ENCODE results near the gene TLX2. TPM values are rescaled to one million over a fixed set of nuclear protein-coding genes. Genes with fewer than 3 reads are reported as not detected.

The TLX2 gene
- total RNA-seq, 1 experiment from 2014 or later, result not detected

- Histone ChIP-seq H3K4me1 (ENCODE audit: control insufficient read depth, insufficient read depth, low read length) (peaks cover 11% of the 10 kb centered on the region; the same call in 1 of the 2 replicates), H3K9me3 (ENCODE audit: control insufficient read depth, insufficient read depth, low read depth, low read length) (no peaks in the 10 kb centered on the region), H3K4me3 (ENCODE audit: low read depth in 2 of 2, low read length in 2 of 2) (no peak overlapping the region), H3K27ac (ENCODE audit: low read length) (no peak overlapping the region), H3K27me3 (ENCODE audit: control insufficient read depth, insufficient read depth, low read length) (no peaks in the 10 kb centered on the region), H3K36me3 (ENCODE audit: control insufficient read depth, insufficient read depth, low read length) (no peaks in the 10 kb centered on the region)
- in situ Hi-C loops (cut with HindIII; ENCODE audit: low pct_unique_long_range_greater_than_20kb, low sequenced_read_pairs), result no loop called here
- DNase-seq (ENCODE audit: low read depth, low spot score) (no peak), ATAC-seq (no peak)
- ChIA-PET CTCF (no interaction called here), POLR2A (no interaction called here)
- no TSS peak for BruUV-seq (replicated peaks)
- TF ChIP-seq CTCF (IDR thresholded peaks at IDR 0.05) (no peak), TCF7L2 (IDR thresholded peaks at IDR 0.05; ENCODE audit: low read depth, low read length) (no peak), SIN3A (IDR thresholded peaks at IDR 0.05; ENCODE audit: borderline replicate concordance, insufficient read depth, low read depth, low read length) (no peak), REST (IDR thresholded peaks at IDR 0.05; ENCODE audit: insufficient read depth in 1 of 2, low read depth in 2 of 2, low read length in 1 of 2) (no peak), POLR2AphosphoS5 (IDR thresholded peaks at IDR 0.05; ENCODE audit: low read depth, low read length) (no peak)
- intact Hi-C loops (cut with micrococcal nuclease; ENCODE audit: unreplicated experiment), result no loop called here
Observed at GRCh38 chr2:74556831-74557370, 42.7 kb downstream of the TLX2 start.

GRCh38 chr2:74558284-74559230 lies 44.3 kb downstream of the TLX2 start:
- POLR2A ChIA-PET, result no interaction called here
- H3K27me3 ChIP-seq (ENCODE audit: control insufficient read depth, insufficient read depth, low read length), result no peaks in the 10 kb centered on the region
- BruUV-seq (replicated peaks), result no TSS peak
- in situ Hi-C loops (cut with HindIII; ENCODE audit: low pct_unique_long_range_greater_than_20kb, low sequenced_read_pairs) (no loop called here), intact Hi-C loops (cut with micrococcal nuclease; ENCODE audit: unreplicated experiment) (no loop called here)
- DNase-seq (ENCODE audit: low read depth, low spot score), result no peak
- CTCF ChIA-PET, result interaction anchor here (0.6 kb wide), 1 partner anchor 132 kb away, joined by 5 read pairs; no protein-coding TSS in a partner anchor
- no peaks in the 10 kb centered on the region for H3K9me3 ChIP-seq (ENCODE audit: control insufficient read depth, insufficient read depth, low read depth, low read length)
- no peak overlapping the region for H3K27ac ChIP-seq (ENCODE audit: low read length)
- no peak overlapping the region for H3K4me3 ChIP-seq (ENCODE audit: low read depth in 2 of 2, low read length in 2 of 2)
- H3K36me3 ChIP-seq (ENCODE audit: control insufficient read depth, insufficient read depth, low read length), result no peaks in the 10 kb centered on the region
- no peak for ATAC-seq
- H3K4me1 ChIP-seq (ENCODE audit: control insufficient read depth, insufficient read depth, low read length), result peaks cover 3% of the 10 kb centered on the region; the same call in 1 of the 2 replicates
- TF ChIP-seq POLR2AphosphoS5 (IDR thresholded peaks at IDR 0.05; ENCODE audit: low read depth, low read length), result no peak
- TF ChIP-seq SIN3A (IDR thresholded peaks at IDR 0.05; ENCODE audit: borderline replicate concordance, insufficient read depth, low read depth, low read length), result no peak
- TF ChIP-seq REST (IDR thresholded peaks at IDR 0.05; ENCODE audit: insufficient read depth in 1 of 2, low read depth in 2 of 2, low read length in 1 of 2), result no peak
- no peak for TF ChIP-seq TCF7L2 (IDR thresholded peaks at IDR 0.05; ENCODE audit: low read depth, low read length)
- TF ChIP-seq CTCF (IDR thresholded peaks at IDR 0.05), result no peak

Measured in Panc1 (cell line).